Measurements from ENCODE around the gene DUSP7. TPM values are rescaled to one million over a fixed set of nuclear protein-coding genes. Genes with fewer than 3 reads are reported as not detected.

DUSP7 gene
- total RNA-seq, 1 donor from 2014 or later, result 19.4 TPM

GRCh38 chr3:52019352-52020080 is 36.9 kb downstream of the DUSP7 start:
- no peaks in the 10 kb centered on the region for H3K9me3 Mint-ChIP-seq (ENCODE audit: unreplicated experiment)
- no peak for DNase-seq (ENCODE audit: extremely low spot score, unreplicated experiment)
- no peak for TF ChIP-seq CTCF (IDR thresholded peaks at IDR 0.05)
- H3K4me3 Mint-ChIP-seq (ENCODE audit: unreplicated experiment), result no peak overlapping the region
- no peaks in the 10 kb centered on the region for H3K36me3 Mint-ChIP-seq (ENCODE audit: unreplicated experiment)
- peaks cover 37% of the 10 kb centered on the region for H3K4me1 Mint-ChIP-seq (ENCODE audit: unreplicated experiment)
- no peak overlapping the region for H3K27ac Mint-ChIP-seq (ENCODE audit: unreplicated experiment)
- no peaks in the 10 kb centered on the region for H3K27me3 Mint-ChIP-seq (ENCODE audit: unreplicated experiment)

- no peak for DNase-seq (ENCODE audit: extremely low spot score, unreplicated experiment)
- Mint-ChIP-seq H3K9me3 (ENCODE audit: unreplicated experiment) (no peaks in the 10 kb centered on the region), H3K4me1 (ENCODE audit: unreplicated experiment) (peaks cover 28% of the 10 kb centered on the region), H3K4me3 (ENCODE audit: unreplicated experiment) (no peak overlapping the region), H3K27me3 (ENCODE audit: unreplicated experiment) (no peaks in the 10 kb centered on the region), H3K27ac (ENCODE audit: unreplicated experiment) (no peak overlapping the region), H3K36me3 (ENCODE audit: unreplicated experiment) (no peaks in the 10 kb centered on the region)
- no peak for TF ChIP-seq CTCF (IDR thresholded peaks at IDR 0.05)
Measured at GRCh38 chr3:52018319-52019000, 37.9 kb downstream of the DUSP7 start.

GRCh38 chr3:52017586-52017985 is 38.8 kb downstream of the DUSP7 start:
- Mint-ChIP-seq H3K4me3 (ENCODE audit: unreplicated experiment) (no peak overlapping the region), H3K9me3 (ENCODE audit: unreplicated experiment) (no peaks in the 10 kb centered on the region), H3K4me1 (ENCODE audit: unreplicated experiment) (peaks cover 19% of the 10 kb centered on the region), H3K36me3 (ENCODE audit: unreplicated experiment) (no peaks in the 10 kb centered on the region), H3K27ac (ENCODE audit: unreplicated experiment) (no peak overlapping the region), H3K27me3 (ENCODE audit: unreplicated experiment) (no peaks in the 10 kb centered on the region)
- no peak for TF ChIP-seq CTCF (IDR thresholded peaks at IDR 0.05)
- DNase-seq (ENCODE audit: extremely low spot score, unreplicated experiment), result no peak

GRCh38 chr3:52015438-52016228 is 40.7 kb downstream of the DUSP7 start:
- TF ChIP-seq CTCF (IDR thresholded peaks at IDR 0.05), result no peak
- H3K27me3 Mint-ChIP-seq (ENCODE audit: unreplicated experiment), result no peaks in the 10 kb centered on the region
- no peak for DNase-seq (ENCODE audit: extremely low spot score, unreplicated experiment)
- no peak overlapping the region for H3K4me3 Mint-ChIP-seq (ENCODE audit: unreplicated experiment)
- no peak overlapping the region for H3K27ac Mint-ChIP-seq (ENCODE audit: unreplicated experiment)
- peaks cover 6% of the 10 kb centered on the region for H3K4me1 Mint-ChIP-seq (ENCODE audit: unreplicated experiment)
- no peaks in the 10 kb centered on the region for H3K9me3 Mint-ChIP-seq (ENCODE audit: unreplicated experiment)
- H3K36me3 Mint-ChIP-seq (ENCODE audit: unreplicated experiment), result no peaks in the 10 kb centered on the region

- Mint-ChIP-seq H3K4me3 (ENCODE audit: unreplicated experiment) (no peak overlapping the region), H3K27me3 (ENCODE audit: unreplicated experiment) (no peaks in the 10 kb centered on the region), H3K36me3 (ENCODE audit: unreplicated experiment) (no peaks in the 10 kb centered on the region), H3K9me3 (ENCODE audit: unreplicated experiment) (no peaks in the 10 kb centered on the region), H3K4me1 (ENCODE audit: unreplicated experiment) (peaks cover 4% of the 10 kb centered on the region), H3K27ac (ENCODE audit: unreplicated experiment) (no peak overlapping the region)
- no peak for DNase-seq (ENCODE audit: extremely low spot score, unreplicated experiment)
- peak; percentile 44 for TF ChIP-seq CTCF (IDR thresholded peaks at IDR 0.05)
Measured at GRCh38 chr3:52014613-52015012, 41.8 kb downstream of the DUSP7 start.
